HG03439 (cell line): ENCODE data around the gene TMEM209.
"Not testable (repeated sequence)": the region's sequence is repeated elsewhere in the genome, so short reads cannot be mapped to it uniquely, and the experiment has no call there.

Source experiments
- ATAC-seq: cut with Tn5 transposase; IDR thresholded peaks from one replicate; pipeline ENCODE4 v1.9.1; 2021; ENCODE audit warnings: mild to moderate bottlenecking, moderate library complexity; ENCODE audit not compliant: unreplicated experiment

The TMEM209 gene

DNA sequence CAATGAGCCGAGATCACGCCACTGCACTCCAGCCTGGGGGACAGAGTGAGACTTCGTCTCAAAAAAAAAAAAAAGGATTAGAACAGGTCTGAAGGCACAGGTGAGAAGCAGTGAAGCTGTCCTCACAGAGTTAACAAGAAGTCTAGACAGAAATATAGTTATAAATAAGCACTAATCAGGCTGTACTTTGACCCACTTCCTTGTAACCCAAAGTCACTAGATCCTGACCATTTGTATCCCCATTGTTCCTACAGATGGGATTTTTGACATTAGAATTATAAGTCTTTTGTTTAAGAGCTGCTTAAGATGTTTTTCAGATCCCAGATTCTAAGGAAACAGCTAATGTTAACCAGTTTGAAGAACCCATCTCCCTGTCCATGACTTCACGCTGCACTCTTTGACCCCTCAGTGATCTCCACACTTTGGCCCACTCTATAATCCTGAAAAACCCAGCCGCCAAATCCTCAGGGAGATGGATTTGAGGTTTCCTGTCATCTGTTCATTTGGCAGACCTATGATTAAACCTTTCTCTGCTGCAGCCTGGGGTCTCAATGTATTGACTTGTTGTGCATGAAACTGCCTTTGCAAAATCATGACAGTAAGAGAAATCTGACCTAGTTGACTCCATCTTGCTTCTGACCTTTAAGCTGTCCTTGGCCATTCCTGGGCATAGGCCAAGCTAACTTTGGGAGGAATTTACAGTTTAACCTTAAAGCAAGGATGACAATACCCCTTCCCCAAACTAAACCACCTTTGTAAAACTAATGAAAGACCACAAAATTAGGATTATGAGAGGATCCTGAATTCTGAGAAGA, 13.8 kb upstream of the TMEM209 start:
- no peak for ATAC-seq

DNA sequence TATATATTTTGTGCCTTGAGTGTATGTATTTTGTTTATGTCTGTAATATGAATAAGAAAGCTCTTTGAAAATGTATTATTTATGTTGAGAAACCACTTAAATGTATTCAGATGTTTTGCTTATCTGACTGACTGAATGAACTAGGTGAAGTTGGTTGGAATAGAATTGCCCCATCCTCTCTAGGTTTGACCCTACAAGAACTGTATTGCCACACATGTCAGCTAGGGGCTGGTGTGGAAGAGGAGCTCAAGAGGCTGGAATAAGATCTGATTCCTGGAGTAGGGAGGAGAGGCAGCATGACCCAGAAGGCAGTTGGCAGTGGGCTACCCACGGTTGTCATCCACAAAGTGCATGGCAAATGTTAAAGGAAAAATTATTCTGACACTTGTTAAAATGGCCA, 11.5 kb upstream of the TMEM209 start:
- ATAC-seq, result no peak

DNA sequence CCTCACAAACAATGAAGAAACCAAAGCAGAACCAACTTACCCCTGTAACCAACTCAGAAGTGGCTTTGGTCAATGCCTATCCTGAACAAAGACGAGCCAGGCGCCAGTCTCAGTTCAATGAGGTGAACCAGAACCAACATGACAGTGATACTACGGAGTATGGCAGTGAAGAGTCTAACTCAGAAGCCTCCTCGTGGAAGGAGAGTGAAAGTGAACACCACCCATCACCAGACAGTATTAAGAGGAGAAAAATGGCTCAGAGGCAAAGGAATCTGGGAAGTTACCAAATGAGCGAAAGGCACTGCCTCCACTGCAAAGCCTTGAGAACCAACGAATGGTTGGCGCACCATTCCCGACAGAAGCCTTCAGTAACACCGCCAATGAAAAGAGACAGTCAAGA, 10.8 kb upstream of the TMEM209 start:
- ATAC-seq, result no peak

DNA sequence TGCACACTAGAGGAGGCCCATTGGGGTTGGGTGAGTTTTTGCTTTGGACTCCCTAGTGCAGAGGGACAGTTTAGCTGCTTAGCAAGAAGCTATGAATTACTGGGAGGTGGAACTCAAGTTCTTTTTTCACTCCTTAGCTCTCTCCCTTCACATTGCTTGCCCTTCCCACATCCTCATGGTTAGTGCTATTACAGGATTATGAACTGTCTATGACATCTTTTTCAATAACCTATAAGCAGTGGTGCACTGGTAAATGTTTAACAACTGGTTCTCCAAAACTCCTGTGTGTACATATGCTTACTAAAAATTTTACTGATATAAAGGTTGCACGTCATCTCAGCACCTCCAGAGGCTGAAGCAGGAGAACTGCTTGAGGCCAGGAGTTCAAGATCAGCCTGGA, 8.6 kb upstream of the TMEM209 start:
- ATAC-seq, result no peak

DNA sequence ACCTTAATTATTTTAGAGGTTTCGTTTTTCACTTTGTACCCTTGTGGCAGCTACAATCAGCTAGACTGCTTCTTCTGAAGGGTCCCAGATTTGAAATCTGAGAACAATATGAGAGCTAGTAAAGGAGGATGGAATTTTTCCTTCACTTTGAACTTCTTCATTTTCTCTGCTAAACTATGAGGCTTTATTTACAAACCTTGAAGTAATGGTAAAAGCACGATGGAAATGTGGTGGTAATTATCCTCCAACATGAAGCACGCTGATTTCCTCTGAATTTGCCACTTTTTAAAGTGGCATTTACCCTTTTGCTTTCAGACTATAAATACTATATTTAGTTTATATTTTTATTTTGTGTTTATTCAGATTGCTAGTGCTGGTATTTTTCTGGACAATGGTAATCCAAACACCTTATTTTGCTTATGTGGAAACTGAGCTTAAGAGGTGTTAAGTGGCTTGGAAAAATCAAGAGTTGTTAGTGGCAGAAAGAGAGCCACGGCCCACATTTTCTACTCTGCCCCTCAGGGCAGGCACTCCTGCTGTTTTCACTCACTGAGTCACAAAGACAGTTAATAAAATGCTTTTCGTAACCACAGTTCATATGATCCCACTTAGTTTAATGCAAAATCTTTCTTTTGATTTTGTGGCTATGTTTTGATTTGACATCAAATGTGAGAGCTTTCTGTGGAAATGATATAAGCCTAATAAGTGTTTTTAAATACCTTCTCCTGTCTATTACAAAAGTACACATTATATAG, 5.2 kb upstream of the TMEM209 start:
- ATAC-seq, result no peak

DNA sequence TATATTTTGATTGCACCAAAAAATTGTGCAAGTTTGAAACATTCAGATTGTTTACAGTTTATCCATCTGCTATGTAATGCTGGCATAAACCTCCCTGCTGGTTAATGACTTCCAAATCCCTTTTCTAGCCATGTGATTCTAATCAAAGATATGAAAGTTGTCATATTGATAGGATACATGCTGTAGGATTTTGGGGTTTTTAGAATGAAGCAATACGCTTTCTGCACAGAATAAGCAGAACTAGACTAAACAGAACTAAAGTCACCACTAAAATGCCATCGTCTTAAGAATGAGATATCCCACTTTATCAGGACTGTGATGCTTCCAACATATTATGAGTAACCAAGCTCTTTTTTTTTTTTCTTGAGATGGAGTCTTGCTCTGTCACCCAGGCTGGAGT, 3.3 kb upstream of the TMEM209 start:
- no peak for ATAC-seq

DNA sequence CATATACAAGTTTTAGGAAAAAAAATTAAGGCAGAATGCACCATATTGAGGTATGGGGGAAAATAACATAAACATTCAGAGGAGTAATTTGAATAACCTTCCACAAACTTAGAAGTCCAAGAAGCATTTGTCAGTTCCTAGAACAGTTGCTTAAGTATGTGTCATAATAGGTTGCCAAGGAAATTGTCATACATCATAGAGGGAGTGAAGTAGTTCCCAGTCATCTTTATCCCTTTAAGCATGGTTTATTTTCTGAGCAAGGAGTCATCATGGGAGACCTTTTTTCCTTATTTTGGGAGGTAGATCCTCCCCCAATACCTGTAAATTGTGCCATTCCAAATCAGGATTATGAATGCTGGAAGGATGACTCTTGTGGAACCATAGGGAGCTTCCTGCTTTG, 2.4 kb upstream of the TMEM209 start, which contains the start of gene SSMEM1:
Gene SSMEM1 (plus strand): TSS at position 219 of the 400 bp plus-strand sequence. CDS start 51 bp downstream, at position 270.
- no peak for ATAC-seq

DNA sequence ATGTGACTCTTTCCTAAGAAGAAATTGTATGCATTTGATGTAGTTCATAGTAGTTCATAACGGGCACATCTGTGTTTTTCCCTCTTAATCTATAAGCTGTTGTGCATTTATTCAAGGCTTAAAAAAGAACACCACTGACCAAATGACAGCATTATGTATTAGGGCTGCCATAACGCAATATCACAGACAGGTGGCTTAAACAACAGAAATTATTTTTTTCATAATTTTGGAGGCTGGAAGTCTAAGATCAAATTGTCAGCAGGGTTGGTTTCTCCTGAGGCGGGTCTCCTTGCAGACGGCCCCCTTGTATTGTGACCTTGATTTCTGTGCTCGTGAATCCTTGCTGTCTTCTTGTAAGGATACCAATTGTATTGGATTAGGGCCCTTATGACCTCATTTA, 1.8 kb upstream of the TMEM209 start:
- no peak for ATAC-seq

DNA sequence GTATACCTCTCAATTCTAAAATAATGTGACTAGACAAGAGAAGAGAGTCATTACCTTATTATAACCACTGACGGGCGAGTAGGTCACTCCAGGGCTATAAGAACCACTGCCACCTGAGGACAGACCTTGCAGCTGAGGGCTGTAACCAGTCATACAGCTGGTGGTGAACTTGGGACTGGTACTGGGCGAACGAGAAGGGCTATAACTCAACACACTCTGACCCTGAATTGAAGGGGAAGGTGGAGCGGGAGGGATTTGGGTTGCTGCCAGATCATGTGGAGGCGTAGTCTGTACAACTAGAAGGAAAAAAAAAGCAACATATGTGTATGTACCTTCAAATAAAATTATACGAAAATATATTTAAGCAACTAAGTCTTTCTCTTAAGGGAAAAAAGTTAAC, 3.4 kb downstream of the TMEM209 start:
- ATAC-seq, result no peak

DNA sequence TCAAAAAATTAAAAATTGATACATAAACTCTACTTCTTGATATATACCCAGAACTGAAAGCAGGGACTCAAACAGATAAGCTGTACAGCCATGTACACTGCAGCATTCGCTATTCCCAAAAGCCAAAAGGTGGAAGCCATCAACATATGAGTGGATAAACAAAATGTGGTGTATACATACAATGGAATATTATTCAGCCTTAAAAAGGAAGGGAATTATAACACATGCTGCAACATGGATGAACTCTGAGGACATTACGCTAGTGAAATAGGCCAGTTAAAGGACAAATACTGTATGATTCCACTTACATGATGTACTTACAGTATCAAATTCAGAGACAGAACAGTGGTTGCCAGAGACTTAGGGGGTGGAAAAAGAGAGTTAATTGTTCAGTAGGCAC, 8.1 kb downstream of the TMEM209 start:
- no peak for ATAC-seq

DNA sequence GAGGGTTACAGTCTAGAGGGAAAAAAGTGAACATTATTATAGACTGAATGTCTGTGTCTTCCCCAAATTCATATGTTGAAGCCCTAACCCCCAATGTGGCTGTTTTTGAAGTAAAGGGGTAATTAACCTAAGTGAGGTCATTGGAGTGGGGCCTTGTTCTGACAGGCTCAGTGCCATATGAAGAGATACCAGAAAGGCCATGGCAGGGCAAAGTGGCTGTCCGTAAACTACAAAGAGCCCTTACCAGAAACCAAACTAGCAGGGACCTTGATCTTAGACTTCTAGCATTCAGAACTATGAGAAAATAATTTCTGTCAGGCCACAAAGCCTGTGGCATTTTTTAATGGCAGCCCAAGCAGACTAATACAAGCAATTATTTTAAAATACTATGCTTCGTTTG, 8.7 kb downstream of the TMEM209 start:
- no peak for ATAC-seq

DNA sequence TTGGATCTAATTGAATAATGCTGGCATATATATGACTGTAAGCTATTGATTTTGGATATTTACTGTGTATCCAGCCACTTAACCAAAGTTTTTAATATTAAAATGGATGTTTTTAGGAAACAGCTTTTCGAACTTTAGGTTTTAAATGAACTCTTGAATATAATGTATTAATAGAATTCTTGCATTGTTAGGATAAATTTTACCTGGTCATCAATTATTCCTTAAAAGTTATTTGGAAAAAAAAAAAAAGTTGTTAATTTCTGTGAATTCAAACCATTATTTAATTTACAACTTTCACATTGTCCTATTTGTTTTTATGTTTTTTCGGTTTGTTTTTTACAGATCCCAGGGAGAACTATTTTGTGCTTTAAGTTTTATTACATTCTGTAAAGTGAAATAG, 9.8 kb downstream of the TMEM209 start:
- no peak for ATAC-seq

DNA sequence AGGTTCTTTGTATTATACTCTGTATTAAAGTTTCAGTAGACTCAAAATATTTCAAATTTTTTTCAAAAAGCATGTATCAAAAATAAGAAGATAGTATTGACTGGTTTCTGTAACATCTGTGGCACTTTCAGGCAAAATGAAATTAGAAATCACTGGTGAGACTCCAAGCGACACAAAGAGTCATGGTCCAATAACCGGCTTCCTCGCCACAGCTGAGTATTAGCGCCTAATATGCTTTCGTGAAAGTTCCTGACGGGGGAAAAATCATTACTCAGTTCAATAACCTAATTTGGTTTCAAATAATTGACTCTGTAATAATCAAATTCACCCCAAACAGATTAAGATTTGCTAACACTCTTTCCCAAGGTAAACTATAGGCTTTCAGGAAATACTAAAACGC, 13.4 kb downstream of the TMEM209 start:
- ATAC-seq, result no peak

DNA sequence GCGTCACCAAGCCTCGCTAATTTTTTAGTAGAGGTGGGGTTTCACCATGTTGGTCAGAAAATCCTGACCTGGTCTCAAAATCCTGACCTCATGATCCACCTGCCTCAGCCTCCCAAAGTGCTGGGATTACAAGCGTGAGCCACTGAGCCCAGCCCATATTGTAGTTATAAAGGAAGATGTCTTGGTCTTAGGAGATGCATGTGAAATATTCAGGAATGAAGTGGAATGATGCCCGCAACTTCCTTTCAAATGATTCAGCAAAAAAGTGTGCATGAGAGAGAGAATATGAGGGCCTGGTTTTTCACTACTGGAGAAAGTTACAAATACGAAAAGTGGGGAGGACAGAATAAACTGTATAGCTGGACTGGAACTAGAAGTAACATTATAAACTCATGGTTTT, 15.9 kb downstream of the TMEM209 start:
- ATAC-seq, result no peak

DNA sequence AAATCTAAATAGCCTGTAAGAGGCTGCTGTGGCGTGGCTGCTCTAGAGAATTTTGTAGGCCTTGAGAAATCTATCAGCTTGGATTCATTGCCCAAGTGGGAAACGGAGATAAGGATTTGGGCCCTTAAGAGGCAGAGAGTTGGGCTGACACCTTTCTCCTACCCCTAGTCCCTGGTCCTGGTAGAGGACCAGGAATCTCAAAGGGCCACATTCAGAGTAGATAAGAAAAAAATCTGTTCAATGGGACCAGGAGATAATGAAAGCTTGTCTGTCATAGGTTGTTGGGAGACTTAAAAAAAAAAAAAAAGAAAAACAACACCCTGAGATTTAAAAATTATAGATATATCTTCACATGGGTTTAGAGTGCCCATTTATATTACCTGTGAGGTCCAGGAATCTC, 17.8 kb downstream of the TMEM209 start:
- no peak for ATAC-seq

DNA sequence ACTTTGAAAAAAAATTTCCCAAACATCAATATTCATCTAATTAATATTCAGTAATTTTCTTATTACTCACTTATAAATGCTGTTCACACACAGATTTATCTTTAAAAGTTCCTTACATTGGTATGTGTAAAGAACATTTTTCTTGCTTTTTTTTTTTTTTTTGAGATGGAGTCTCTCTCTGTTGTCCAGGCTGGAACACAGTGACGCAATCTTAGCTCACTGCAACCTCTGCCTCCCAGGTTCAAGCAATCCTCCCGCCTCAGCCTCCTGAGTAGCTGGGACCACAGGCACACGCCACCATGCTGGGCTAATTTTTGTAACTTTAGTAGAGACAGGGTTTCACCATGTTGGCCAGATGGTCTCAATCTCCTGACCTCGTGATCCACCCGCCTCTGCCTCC, 20.9 kb downstream of the TMEM209 start:
- ATAC-seq, result not testable (repeated sequence)

DNA sequence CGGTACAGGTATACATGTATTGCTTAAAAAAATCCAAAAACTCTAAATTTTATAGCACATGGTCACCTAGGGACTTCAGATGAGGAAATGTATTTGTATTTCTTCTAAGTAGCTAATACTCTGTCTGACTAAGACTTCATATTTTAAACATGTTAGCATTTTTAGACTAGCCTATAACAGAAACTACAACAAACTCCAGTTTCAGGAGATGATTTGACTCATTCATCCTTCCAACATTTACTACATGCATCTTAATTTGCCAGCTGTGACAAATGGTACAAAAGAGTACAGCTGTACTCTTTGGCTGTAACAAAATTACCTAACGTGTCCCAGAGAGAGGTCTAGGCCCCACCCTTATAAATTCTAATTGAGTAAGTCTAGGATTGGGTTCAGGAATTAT, 22.2 kb downstream of the TMEM209 start:
- peak; percentile 67 for ATAC-seq

DNA sequence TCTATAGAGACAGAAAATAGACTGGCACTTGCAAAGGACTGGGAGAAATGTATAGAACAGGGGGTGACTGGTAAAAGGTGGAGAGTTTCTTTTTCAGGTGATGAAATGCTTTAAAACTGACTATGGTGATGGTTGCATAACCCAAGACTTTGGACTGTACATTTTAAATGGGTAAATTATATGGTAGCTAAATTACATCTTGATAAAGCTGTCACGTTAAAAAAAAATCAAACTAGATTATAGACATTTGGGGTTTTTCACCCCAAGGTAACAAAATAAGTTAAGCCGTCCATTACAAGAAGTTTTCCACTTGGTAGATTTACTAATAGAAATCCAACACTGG, 24.0 kb downstream of the TMEM209 start:
- no peak for ATAC-seq

DNA sequence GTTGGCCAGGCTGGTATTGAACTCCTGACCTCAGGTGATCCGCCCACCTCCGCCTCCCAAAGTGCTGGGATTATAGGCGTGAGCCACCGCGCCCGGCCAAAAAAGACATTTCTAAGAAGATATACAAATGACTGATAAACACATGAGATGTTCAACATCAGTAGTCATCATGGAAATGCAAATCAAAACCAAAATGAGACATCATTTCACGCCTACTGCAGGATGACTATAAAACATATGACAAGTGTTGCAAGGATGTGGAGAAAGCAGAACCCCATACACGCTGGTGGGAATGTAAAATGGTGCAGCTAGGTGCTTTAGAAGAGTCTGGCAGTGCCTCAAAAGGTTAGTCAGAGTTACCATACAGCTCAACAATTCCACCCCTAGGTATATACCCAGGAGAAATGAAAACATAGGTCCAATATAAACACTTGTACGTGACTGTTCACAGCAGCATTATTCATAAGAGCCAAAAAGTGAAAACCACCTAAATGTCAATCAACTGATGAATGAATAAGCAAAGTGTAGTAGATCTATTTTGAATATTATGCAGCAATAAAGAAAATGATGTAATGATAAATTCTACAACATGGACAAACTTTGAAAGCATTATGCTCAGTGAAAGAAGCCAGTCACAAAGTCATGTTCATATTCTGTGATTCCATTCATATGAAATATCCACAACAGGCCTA, 24.5 kb downstream of the TMEM209 start:
- no peak for ATAC-seq

DNA sequence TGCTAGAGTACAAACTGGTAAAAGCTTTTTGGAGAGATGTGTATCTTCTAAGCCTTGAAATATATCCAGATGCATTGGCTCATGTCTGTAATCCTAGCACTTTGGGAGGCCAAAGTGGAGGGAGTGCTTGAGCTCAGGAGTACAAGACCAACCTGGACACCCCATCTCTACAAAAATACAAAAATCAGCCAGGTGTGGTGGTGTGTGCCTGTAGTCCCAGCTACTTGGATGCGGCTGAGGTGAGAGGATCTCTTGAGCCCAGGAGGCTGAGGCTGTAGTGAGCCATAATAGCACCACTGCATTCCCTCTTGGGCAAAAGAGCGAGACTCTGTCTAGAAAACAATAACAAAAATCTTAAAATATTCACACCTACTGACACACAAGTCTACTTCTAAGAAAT, 25.6 kb downstream of the TMEM209 start:
- no peak for ATAC-seq

DNA sequence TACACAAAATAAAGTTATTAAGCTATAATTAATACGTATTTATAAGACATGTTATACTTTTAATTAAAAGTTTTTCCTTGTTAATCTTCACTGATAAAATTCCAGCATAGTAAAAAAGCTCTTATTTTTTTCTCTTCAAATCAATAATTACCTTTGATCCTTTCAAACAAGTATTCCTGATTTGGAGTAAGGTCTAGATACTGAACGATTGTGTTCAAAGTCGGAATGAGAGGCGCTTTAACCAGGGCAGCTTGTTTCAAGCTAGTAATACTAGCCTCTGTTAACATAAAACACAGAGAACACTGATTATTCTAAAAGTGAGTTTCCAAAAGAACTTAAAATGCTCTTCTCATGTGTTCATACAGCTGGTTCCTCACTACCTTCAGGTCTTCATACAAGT, 27.0 kb downstream of the TMEM209 start:
- ATAC-seq, result no peak
